Measurements from ENCODE around the gene CC2D1A.

DNA sequence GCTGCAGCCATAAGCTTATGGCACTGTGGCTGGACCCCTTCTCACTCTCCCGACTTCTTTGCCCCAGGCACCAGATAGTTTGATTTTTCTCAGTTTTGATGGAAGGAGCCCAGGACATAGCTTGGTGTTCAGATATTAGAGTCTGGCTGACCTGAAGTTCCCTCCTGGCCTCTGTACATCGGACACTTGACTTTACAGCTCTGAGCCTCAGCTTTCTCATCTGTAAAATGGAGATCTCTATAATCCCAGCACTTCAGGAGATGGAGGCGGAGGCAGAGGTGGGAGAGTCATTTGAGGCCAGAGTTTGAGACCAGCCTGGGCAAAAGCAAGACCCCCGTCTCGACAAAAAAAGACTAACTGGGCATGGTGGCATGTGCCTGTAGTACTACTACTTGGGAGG, 909 bp downstream of the CC2D1A start:
- TF ChIP-seq EZH2 (optimal IDR thresholded peaks at IDR 0.05; ENCODE audit: low read depth, low read length) (no peak), EZH2phosphoT487 (IDR thresholded peaks at IDR 0.05; ENCODE audit: low read length) (no peak)
- TF ChIP-seq, protein P1, sequence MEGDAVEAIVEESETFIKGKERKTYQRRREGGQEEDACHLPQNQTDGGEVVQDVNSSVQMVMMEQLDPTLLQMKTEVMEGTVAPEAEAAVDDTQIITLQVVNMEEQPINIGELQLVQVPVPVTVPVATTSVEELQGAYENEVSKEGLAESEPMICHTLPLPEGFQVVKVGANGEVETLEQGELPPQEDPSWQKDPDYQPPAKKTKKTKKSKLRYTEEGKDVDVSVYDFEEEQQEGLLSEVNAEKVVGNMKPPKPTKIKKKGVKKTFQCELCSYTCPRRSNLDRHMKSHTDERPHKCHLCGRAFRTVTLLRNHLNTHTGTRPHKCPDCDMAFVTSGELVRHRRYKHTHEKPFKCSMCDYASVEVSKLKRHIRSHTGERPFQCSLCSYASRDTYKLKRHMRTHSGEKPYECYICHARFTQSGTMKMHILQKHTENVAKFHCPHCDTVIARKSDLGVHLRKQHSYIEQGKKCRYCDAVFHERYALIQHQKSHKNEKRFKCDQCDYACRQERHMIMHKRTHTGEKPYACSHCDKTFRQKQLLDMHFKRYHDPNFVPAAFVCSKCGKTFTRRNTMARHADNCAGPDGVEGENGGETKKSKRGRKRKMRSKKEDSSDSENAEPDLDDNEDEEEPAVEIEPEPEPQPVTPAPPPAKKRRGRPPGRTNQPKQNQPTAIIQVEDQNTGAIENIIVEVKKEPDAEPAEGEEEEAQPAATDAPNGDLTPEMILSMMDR (IDR thresholded peaks at IDR 0.05; ENCODE audit: low read length), result no peak

All from MM.1S (cell line).